Measurements from ENCODE around the gene SLC26A11. TPM values are rescaled to one million over a fixed set of nuclear protein-coding genes. Genes with fewer than 3 reads are reported as not detected.

The SLC26A11 gene
- total RNA-seq, 1 donor from 2014 or later = 51.6 TPM

DNA sequence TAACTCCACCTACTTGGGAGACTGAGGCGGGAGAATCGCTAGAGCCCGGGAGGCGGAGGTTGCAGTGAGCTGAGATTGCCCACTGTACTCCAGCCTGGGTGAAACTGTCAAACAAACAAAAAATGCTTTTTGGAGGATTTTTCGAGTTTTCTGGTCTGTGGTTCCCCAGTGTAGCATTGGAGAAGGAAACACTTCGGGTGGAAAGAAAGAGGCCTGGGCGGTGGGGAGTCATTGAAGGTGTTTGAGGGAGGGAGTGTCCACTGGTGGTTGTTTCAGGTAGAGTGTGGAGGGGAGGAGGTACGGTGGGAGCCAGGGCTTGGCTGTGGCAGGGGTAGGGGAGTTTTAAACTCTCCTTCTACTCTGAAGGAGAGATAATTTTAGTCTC, 41.7 kb downstream of the SLC26A11 start:
- no peak for DNase-seq

GRCh38 chr17:80262291-80262690, 42.1 kb downstream of the SLC26A11 start:
- Histone ChIP-seq H3K4me3 (peak overlapping the region; percentile 86), H3K4me1 (peaks cover 37% of the 10 kb centered on the region), H3K27ac (peak overlapping the region; percentile 94), H3K27me3 (no peaks in the 10 kb centered on the region), H3K36me3 (peaks cover 10% of the 10 kb centered on the region), H3K9me3 (no peaks in the 10 kb centered on the region)
- intact Hi-C loops (cut with DNase I) = no loop called here
- no peak for TF ChIP-seq CTCF (IDR thresholded peaks at IDR 0.05)
- DNase-seq = no peak
- ATAC-seq = no peak

More for the DNA sequence above, 41.7 kb downstream of the SLC26A11 start:
- no peaks in the 10 kb centered on the region for H3K9me3 ChIP-seq
- peak overlapping the region; percentile 94 for H3K27ac ChIP-seq
- no peaks in the 10 kb centered on the region for H3K27me3 ChIP-seq
- peaks cover 37% of the 10 kb centered on the region for H3K4me1 ChIP-seq
- ATAC-seq = no peak
- H3K36me3 ChIP-seq = peaks cover 10% of the 10 kb centered on the region
- intact Hi-C loops (cut with DNase I) = no loop called here
- H3K4me3 ChIP-seq = peak overlapping the region; percentile 86
- TF ChIP-seq CTCF (IDR thresholded peaks at IDR 0.05) = no peak

- peak overlapping the region; percentile 61 for H3K4me3 ChIP-seq
These were observed 42.6 kb downstream of the SLC26A11 start for GRCh38 chr17:80262775-80263244.

DNA sequence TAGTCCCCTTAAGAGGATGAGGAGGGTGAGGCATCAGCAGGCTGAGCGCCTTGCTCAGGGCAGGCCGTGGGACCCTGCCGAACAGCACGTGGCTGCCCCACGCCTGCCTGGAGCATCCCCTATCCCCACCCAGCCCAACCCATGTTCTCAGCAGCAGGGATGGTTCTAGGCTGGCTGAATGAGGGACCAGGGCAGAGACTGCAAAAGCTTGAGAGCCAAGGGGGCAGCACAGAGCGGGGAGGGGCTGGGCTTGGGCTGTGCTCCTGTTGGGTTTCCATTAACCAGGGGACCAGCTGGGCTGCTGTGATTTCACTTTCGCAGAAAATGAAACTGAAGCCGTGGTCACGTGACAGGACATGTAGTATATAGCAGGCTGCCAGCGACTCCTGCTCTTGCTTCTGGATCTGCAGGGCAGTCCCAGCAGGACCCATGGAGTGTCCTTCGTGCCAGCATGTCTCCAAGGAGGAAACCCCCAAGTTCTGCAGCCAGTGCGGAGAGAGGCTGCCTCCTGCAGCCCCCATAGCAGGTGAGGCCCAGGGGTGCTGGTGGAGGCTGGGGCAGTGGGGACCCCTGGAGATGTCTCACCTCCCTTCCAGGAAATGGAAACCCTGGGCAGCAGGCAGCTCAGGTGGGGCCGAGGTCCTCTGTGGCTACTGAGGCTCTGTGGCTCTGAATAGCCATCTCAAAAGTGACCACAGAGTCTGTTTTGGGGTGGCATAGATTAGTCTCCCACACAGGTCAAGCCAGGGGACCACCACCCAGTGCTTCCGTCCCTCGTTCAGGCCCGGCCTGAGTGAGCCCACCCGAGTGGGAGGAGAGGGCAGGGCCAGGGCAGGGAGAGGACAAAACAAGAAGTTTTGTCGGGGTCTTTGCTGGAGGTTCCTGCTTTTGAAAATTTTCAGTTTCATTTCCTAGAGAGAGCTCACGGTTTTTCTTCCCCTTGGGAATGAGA, 43.3 kb downstream of the SLC26A11 start:
- ATAC-seq = peak; percentile 56
- peaks cover 37% of the 10 kb centered on the region for H3K4me1 ChIP-seq
- peak overlapping the region; percentile 61 for H3K4me3 ChIP-seq
- no peaks in the 10 kb centered on the region for H3K9me3 ChIP-seq
- intact Hi-C loops (cut with DNase I) = no loop called here
- peaks cover 18% of the 10 kb centered on the region for H3K36me3 ChIP-seq
- peak; percentile 19 for TF ChIP-seq CTCF (IDR thresholded peaks at IDR 0.05)
- DNase-seq = peak; percentile 87
- peak overlapping the region; percentile 94 for H3K27ac ChIP-seq
- no peaks in the 10 kb centered on the region for H3K27me3 ChIP-seq

More at GRCh38 chr17:80262775-80263244, 42.6 kb downstream of the SLC26A11 start:
- Histone ChIP-seq H3K4me1 (peaks cover 37% of the 10 kb centered on the region), H3K27ac (peak overlapping the region; percentile 94), H3K9me3 (no peaks in the 10 kb centered on the region), H3K27me3 (no peaks in the 10 kb centered on the region), H3K36me3 (peaks cover 12% of the 10 kb centered on the region)
- ATAC-seq (no peak), DNase-seq (peak; percentile 65)
- TF ChIP-seq CTCF (IDR thresholded peaks at IDR 0.05) = no peak
- intact Hi-C loops (cut with DNase I) = no loop called here

GRCh38 chr17:80264205-80265075, 44.2 kb downstream of the SLC26A11 start:
- peaks cover 37% of the 10 kb centered on the region for H3K4me1 ChIP-seq
- H3K4me3 ChIP-seq = peak overlapping the region; percentile 61
- H3K27me3 ChIP-seq = no peaks in the 10 kb centered on the region
- H3K9me3 ChIP-seq = no peaks in the 10 kb centered on the region
- TF ChIP-seq CTCF (IDR thresholded peaks at IDR 0.05) = no peak
- intact Hi-C loops (cut with DNase I) = no loop called here
- H3K27ac ChIP-seq = peak overlapping the region; percentile 94
- DNase-seq = peak; percentile 78
- peak; percentile 0 for ATAC-seq
- peaks cover 27% of the 10 kb centered on the region for H3K36me3 ChIP-seq
